Measurements from ENCODE around the gene ZNF454.

Gene ZNF454

DNA sequence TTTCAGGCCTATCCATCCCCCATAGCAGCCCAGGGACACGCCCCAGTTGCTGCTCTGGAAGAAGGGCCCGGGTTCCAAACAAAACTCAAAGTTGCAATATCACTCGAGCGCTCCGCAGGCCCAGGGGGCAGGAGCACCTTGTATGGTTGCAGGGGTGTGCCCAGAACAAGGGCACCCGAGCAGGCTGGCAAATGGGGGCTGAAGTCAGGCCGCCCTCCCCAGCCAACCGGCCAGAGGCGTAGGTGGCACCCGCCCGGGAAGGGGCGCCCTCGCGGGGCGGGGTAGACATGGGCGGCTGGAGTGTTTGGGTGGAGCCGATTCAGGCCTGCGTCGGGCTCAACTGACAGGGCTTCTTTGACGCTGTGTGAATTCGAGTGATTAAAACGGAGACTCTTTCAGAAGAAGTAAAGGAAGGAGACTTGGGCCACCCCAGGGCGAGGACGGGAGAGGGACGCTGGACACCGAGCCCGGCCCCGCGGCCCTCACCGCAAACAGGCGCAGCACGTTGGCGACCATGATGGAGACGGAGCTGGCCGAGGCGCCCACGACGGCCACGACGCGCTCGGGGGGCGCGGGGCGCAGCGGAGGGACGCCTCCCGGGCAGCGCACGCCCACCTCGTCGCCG, 53.1 kb downstream of the ZNF454 start:
- no peak for DNase-seq

DNA sequence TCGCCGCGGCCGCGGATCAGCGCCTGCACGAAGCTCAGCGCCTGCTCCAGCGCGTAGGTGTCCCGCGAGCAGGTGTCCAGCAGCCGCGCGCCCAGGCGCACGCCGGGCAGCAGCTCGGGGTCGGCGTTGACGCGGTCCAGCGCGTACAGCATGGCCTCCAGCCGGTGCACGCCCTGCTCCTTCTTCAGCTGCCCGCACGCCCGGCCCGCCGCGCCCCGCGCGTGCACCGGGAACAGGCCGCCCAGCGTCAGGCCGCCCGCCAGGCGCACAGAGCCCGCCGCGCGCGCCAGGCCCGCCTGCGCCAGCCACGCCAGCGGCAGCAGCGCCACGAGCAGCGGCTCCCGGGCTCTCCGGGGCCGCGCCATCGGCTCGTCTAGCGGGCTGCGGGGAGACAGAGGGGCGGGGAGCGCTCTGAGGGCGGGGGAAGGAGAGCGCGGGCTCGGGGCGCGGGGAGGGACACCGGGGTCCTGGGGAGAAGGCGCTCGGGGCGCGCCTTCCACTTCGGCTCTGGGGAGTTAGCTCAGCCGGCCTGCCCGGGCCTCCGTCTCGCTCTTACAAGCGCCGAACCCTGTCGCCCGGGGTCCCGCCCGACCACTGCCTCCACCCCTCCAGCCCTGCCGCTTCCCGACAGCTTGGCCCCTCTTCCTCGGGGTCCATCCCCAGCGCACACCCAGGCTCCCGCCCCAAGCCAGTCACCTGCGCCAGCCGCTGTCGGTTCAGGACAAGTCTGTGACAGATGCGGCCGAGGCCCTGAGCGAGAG, 53.8 kb downstream of the ZNF454 start, which contains the start of gene GRM6:
Gene GRM6 (minus strand): TSS at position 741 of the 761 bp plus-strand sequence. CDS start 376 bp downstream, at position 365.
- DNase-seq = no peak

DNA sequence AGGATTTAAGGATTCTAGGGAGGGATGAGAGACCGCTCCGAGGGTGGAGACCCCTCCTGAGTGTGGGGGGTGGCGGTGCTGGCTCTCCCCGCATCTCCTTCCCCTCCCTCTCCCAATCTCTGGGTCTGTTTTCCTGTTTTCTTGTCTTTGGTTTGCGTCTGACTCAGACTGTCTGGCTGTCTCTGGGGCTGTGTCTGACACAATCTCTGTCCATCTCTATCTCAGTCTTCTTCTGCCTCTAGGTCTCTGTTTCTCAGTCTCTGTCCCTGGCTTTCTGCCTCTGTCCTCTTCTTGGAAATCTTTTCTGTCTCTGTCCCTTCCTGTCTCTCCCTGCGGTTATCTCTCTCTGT, 54.3 kb downstream of the ZNF454 start:
- DNase-seq = no peak

DNA sequence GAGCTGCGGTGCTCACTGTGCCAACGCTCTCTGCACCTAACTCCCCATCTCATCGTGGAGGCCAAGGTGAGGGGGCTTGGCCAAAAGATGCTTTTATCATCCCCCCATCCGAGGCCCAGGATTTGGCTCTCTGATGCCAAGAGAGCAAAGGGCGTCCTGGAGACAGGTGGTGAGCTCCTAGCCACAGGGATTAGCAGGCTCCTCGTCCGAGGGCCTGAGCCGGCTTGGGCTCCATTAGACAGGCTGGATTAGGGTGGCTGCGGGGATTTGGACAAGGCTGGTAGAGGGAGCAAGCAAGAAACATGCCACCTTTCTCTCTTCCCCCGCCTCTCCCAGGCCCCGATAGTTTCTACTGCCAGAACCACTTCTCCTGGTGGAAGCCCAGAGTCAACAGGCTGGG, 55.2 kb downstream of the ZNF454 start:
- DNase-seq = no peak

DNA sequence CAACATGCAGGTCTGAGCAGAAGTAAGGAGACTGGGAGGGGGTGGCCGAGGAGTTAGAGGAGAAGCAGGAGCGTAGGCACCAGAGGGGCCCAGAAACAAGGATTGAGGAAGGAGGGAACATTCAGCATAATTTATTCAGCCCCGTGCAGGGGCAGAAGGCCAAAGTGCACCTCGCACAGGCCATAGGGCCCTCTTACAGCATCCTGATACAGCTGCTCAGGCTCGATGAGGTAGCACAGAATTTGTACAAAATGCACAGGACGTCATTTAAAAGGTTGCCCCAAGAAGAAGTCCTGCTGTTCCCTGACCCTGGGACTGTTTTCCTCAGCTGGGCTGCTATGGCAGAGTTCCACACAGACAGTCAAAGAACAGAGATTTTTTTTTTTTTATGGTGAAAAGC, 56.2 kb downstream of the ZNF454 start:
- DNase-seq = no peak

DNA sequence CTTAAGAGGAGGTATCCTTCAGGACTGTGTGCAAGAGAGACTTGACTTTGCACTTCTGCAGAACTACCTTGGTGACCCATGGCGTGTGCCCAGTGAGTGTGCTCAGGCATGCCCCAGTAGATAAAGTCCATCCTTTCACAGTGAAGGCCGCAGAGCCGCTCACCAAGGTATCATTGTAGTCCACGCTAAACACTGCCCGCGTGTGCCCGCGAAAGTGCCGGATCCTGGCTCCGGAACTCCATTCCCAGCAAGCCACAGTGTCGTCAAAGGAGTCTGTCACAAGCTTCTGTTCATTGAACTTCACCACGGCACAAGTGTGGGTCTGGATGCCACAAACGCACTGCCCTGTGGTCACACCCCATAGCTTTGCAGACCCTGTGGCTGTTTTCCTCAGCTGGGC, 57.4 kb downstream of the ZNF454 start:
- DNase-seq = no peak

DNA sequence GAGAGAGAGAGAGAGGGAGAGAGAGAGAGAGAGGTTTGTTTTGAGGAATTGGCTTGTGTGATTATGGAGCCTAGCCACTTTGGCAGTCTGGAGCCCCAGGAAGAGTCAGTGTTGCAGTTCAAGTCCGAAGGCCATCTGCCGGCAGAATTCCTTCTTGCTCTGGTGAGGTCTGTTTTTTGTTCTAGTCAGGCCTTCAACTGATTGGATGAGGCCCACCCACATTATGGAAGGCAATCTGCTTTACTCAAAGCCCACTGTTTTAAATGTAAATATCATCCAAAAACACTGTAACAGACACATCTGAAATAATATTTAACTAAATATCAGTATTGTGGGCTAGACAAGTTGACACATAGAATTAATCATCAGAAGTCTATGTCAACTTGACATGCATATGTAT, 65.6 kb downstream of the ZNF454 start:
- no peak for DNase-seq

DNA sequence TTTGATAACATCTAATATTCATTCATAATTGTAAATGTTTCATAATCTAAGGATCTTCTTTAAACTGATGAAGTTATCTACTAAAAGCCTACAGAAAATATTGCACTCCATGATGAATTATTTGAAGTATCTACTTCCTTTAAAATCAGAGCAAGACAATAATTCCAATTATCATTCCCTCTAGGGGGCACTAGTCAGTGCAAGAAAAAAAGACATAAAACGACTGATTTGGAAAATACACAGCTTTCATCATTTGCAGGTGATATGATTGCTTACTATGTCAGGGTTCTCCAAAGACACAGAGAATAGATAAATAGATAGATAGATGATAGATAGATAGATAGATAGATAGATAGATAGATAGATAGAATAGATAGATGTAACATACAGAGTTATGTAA, 67.7 kb downstream of the ZNF454 start:
- DNase-seq = no peak

All from stimulated activated CD4-positive, alpha-beta T cell treated with anti-CD3 and anti-CD28 coated beads, Interleukin-15, amount 100 ng/mL, for 24 hours (primary cell).